Measurements from ENCODE around the gene CDK11A.

DNA sequence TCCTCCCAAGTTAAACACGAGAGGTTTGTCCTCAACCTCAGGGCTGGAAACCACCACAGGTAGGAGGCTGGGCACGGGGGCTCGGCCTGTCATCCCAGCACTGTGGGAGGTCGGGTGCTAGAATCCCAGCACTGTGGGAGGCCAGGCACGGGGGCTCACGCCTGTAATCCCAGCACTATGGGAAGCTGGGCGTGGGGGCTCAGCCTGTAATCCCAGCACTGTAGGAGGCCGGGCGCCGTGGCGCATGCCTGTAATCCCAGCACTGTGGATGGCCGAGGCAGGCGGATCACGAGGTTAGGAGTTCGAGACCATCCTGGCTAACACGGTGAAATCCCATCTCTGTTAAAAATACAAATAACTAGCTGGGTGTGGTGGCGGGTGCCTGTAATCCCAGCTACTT lies 6.7 kb upstream of the CDK11A start:
- TF ChIP-seq CREB1 (IDR thresholded peaks at IDR 0.05; ENCODE audit: low read depth) (no peak), ZBTB7A (IDR thresholded peaks at IDR 0.05; ENCODE audit: low read depth) (no peak), RAD21 (IDR thresholded peaks at IDR 0.05; ENCODE audit: low read depth) (no peak), TAF1 (IDR thresholded peaks at IDR 0.05; ENCODE audit: low read depth) (no peak), REST (IDR thresholded peaks at IDR 0.05; ENCODE audit: low read depth) (no peak), EP300 (IDR thresholded peaks at IDR 0.05; ENCODE audit: borderline replicate concordance) (no peak), USF1 (IDR thresholded peaks at IDR 0.05) (no peak), YY1 (IDR thresholded peaks at IDR 0.05; ENCODE audit: low read depth) (no peak), CEBPB (IDR thresholded peaks at IDR 0.05) (no peak), TCF12 (IDR thresholded peaks at IDR 0.05; ENCODE audit: low read depth) (no peak), EGR1 (IDR thresholded peaks at IDR 0.05) (no peak), FOXM1 (IDR thresholded peaks at IDR 0.05; ENCODE audit: borderline replicate concordance, low read depth) (no peak), TEAD4 (IDR thresholded peaks at IDR 0.05) (no peak)
- TF ChIP-seq, protein P1, sequence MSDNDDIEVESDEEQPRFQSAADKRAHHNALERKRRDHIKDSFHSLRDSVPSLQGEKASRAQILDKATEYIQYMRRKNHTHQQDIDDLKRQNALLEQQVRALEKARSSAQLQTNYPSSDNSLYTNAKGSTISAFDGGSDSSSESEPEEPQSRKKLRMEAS (IDR thresholded peaks at IDR 0.05): no peak

Data from Ishikawa (cell line).